ENCODE results near the gene ST3GAL6.
A peak's percentile ranks its signal among the peaks of the same experiment; 100 is the strongest.

The ST3GAL6 gene

GRCh38 chr3:98811048-98811447 lies 47.9 kb downstream of the ST3GAL6 start:
- no peak overlapping the region for H3K27ac ChIP-seq
- no peak for TF ChIP-seq CTCF (conservative IDR thresholded peaks at IDR 0.05)

GRCh38 chr3:98812851-98813374 lies 49.8 kb downstream of the ST3GAL6 start:
- H3K27ac ChIP-seq = no peak overlapping the region
- TF ChIP-seq CTCF (conservative IDR thresholded peaks at IDR 0.05) = peak; percentile 73

- no peak overlapping the region for H3K27ac ChIP-seq
- no peak for TF ChIP-seq CTCF (conservative IDR thresholded peaks at IDR 0.05)
Observed at GRCh38 chr3:98814817-98815420, 51.8 kb downstream of the ST3GAL6 start.

- no peak overlapping the region for H3K27ac ChIP-seq
- TF ChIP-seq CTCF (conservative IDR thresholded peaks at IDR 0.05) = peak; percentile 75
Observed at GRCh38 chr3:98817547-98818041, 54.5 kb downstream of the ST3GAL6 start.

GRCh38 chr3:98821063-98821462 lies 57.9 kb downstream of the ST3GAL6 start:
- no peak overlapping the region for H3K27ac ChIP-seq
- no peak for TF ChIP-seq CTCF (conservative IDR thresholded peaks at IDR 0.05)

- no peak for TF ChIP-seq CTCF (conservative IDR thresholded peaks at IDR 0.05)
- H3K27ac ChIP-seq = no peak overlapping the region
Observed at GRCh38 chr3:98823791-98824190, 60.7 kb downstream of the ST3GAL6 start.

GRCh38 chr3:98824256-98824655 lies 61.1 kb downstream of the ST3GAL6 start:
- no peak for TF ChIP-seq CTCF (conservative IDR thresholded peaks at IDR 0.05)
- H3K27ac ChIP-seq = no peak overlapping the region

Measured in VCaP (cell line).